Measurements from ENCODE around the gene CBR1.
A peak's percentile ranks its signal among the peaks of the same experiment; 100 is the strongest.

CBR1 gene

GRCh38 chr21:36052860-36053714 is 16.7 kb upstream of the CBR1 start:
- DNase-seq: no peak
- peaks cover 0 to 1% (median 0%) of the 10 kb centered on the region in 4 donors for H3K4me1 ChIP-seq
- no peak overlapping the region for H3K4me3 ChIP-seq
- TF ChIP-seq CTCF (IDR thresholded peaks at IDR 0.05): no peak
- no peak overlapping the region for H3K27ac ChIP-seq
- intact Hi-C loops (cut with DNase I; ENCODE audit: low total_unique reads): loop anchor here (10.0 kb wide), 1 partner anchor 62 kb away; no protein-coding TSS in a partner anchor
- no peaks in the 10 kb centered on the region for H3K27me3 ChIP-seq
- no peaks in the 10 kb centered on the region for H3K9me3 ChIP-seq
- peaks cover 67 to 91% (median 72%) of the 10 kb centered on the region in 3 donors for H3K36me3 ChIP-seq

- Histone ChIP-seq H3K36me3 (peaks cover 66 to 90% (median 67%) of the 10 kb centered on the region in 3 donors), H3K27ac (no peak overlapping the region), H3K9me3 (no peaks in the 10 kb centered on the region), H3K4me3 (no peak overlapping the region), H3K4me1 (peaks cover 0 to 6% (median under 1%) of the 10 kb centered on the region in 4 donors), H3K27me3 (no peaks in the 10 kb centered on the region)
- no peak for DNase-seq
- TF ChIP-seq CTCF (IDR thresholded peaks at IDR 0.05): no peak
- intact Hi-C loops (cut with DNase I; ENCODE audit: low total_unique reads): loop anchor here (10.0 kb wide), 1 partner anchor 61 kb away; no protein-coding TSS in a partner anchor
Observed at GRCh38 chr21:36053715-36054062, 16.1 kb upstream of the CBR1 start.

- no peak for DNase-seq
- Histone ChIP-seq H3K36me3 (peaks cover 50 to 72% (median 53%) of the 10 kb centered on the region in 3 donors), H3K4me3 (no peak overlapping the region), H3K27me3 (no peaks in the 10 kb centered on the region), H3K9me3 (no peaks in the 10 kb centered on the region), H3K4me1 (peaks cover 0 to 16% (median 8%) of the 10 kb centered on the region in 4 donors), H3K27ac (no peak overlapping the region)
- no peak for TF ChIP-seq CTCF (IDR thresholded peaks at IDR 0.05)
- intact Hi-C loops (cut with DNase I; ENCODE audit: low total_unique reads): loop anchor here (10.0 kb wide), 1 partner anchor 59 kb away; no protein-coding TSS in a partner anchor
Observed at GRCh38 chr21:36055551-36055950, 14.3 kb upstream of the CBR1 start.

- peaks cover 21 to 35% (median 25%) of the 10 kb centered on the region in 3 donors for H3K36me3 ChIP-seq
- no peak for TF ChIP-seq CTCF (IDR thresholded peaks at IDR 0.05)
- intact Hi-C loops (cut with DNase I; ENCODE audit: low total_unique reads): loop anchor here (10.0 kb wide), 2 partner anchors 55 to 265 kb away; partner anchors contain the start of gene MORC3
- H3K4me1 ChIP-seq: peaks cover 0 to 16% (median 10%) of the 10 kb centered on the region in 4 donors
- DNase-seq: peak in 1 of 2 donors; percentile 38
- H3K27me3 ChIP-seq: no peaks in the 10 kb centered on the region
- H3K9me3 ChIP-seq: no peaks in the 10 kb centered on the region
- peak overlapping the region; percentile 74 to 83 for H3K4me3 ChIP-seq
- peak overlapping the region; percentile 94 for H3K27ac ChIP-seq
Observed at GRCh38 chr21:36059823-36060158, 10.0 kb upstream of the CBR1 start.

GRCh38 chr21:36060159-36060921 is 9.5 kb upstream of the CBR1 start, which contains the start of gene SETD4:
Gene SETD4, minus strand, starts transcription at chr21:36060526. Its CDS starts 1,638 bp downstream, at chr21:36058888.
- Histone ChIP-seq H3K9me3 (no peaks in the 10 kb centered on the region), H3K27me3 (no peaks in the 10 kb centered on the region), H3K27ac (peak within 1 kb of the TSS; percentile 94), H3K4me1 (peaks cover 0 to 16% (median 10%) of the 10 kb centered on the region in 4 donors), H3K4me3 (peak within 1 kb of the TSS; percentile 74 to 83), H3K36me3 (peaks cover 16 to 30% (median 19%) of the 10 kb centered on the region in 3 donors)
- peak; percentile 89 to 95 for DNase-seq
- no peak for TF ChIP-seq CTCF (IDR thresholded peaks at IDR 0.05)
- intact Hi-C loops (cut with DNase I; ENCODE audit: low total_unique reads): loop anchor here (10.0 kb wide), 1 partner anchor 264 kb away; the partner anchor contains the start of gene MORC3
